Measurements from ENCODE around the gene DYNC1H1.

DYNC1H1 gene

GRCh38 chr14:102037686-102038085, 73.3 kb downstream of the DYNC1H1 start:
- no peak for TF ChIP-seq CTCF (IDR thresholded peaks at IDR 0.05; ENCODE audit: unreplicated experiment in 3 of 3)
- Mint-ChIP-seq H3K4me1 (no peaks in the 10 kb centered on the region), H3K27ac (no peak overlapping the region), H3K9me3 (no peaks in the 10 kb centered on the region), H3K27me3 (ENCODE audit: low read depth) (no peaks in the 10 kb centered on the region), H3K4me3 (no peak overlapping the region), H3K36me3 (ENCODE audit: low read depth) (peaks cover 91% of the 10 kb centered on the region)

DNA sequence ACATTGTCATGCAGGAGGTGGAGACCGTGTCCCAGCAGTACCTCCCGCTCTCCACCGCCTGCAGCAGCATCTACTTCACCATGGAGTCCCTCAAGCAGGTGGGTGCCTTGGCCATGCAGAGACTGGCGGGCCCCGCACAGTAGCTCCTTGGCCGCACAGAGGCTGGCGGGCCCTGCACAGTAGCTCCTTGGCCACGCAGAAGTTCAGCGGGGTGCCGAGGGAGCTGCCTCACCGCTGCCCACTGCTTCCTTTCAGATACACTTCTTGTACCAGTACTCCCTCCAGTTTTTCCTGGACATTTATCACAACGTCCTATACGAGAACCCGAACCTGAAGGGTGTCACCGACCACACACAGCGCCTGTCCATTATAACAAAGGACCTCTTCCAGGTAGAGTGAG, 74.8 kb downstream of the DYNC1H1 start:
- Mint-ChIP-seq H3K27ac (no peak overlapping the region), H3K27me3 (ENCODE audit: low read depth) (no peaks in the 10 kb centered on the region), H3K4me1 (no peaks in the 10 kb centered on the region), H3K4me3 (no peak overlapping the region), H3K9me3 (no peaks in the 10 kb centered on the region), H3K36me3 (ENCODE audit: low read depth) (peaks cover 89% of the 10 kb centered on the region)
- no peak for TF ChIP-seq CTCF (IDR thresholded peaks at IDR 0.05; ENCODE audit: unreplicated experiment in 3 of 3)

- no peak overlapping the region for H3K27ac Mint-ChIP-seq
- H3K4me1 Mint-ChIP-seq: no peaks in the 10 kb centered on the region
- no peaks in the 10 kb centered on the region for H3K27me3 Mint-ChIP-seq (ENCODE audit: low read depth)
- no peak overlapping the region for H3K4me3 Mint-ChIP-seq
- peaks cover 88% of the 10 kb centered on the region for H3K36me3 Mint-ChIP-seq (ENCODE audit: low read depth)
- no peaks in the 10 kb centered on the region for H3K9me3 Mint-ChIP-seq
- TF ChIP-seq CTCF (IDR thresholded peaks at IDR 0.05; ENCODE audit: unreplicated experiment in 3 of 3): no peak
These were observed 75.8 kb downstream of the DYNC1H1 start for GRCh38 chr14:102040153-102040552.

GRCh38 chr14:102042699-102043098, 78.3 kb downstream of the DYNC1H1 start:
- no peak for TF ChIP-seq CTCF (IDR thresholded peaks at IDR 0.05; ENCODE audit: unreplicated experiment in 3 of 3)
- no peak overlapping the region for H3K27ac Mint-ChIP-seq
- H3K9me3 Mint-ChIP-seq: no peaks in the 10 kb centered on the region
- no peak overlapping the region for H3K4me3 Mint-ChIP-seq
- H3K27me3 Mint-ChIP-seq (ENCODE audit: low read depth): no peaks in the 10 kb centered on the region
- no peaks in the 10 kb centered on the region for H3K4me1 Mint-ChIP-seq
- peaks cover 81% of the 10 kb centered on the region for H3K36me3 Mint-ChIP-seq (ENCODE audit: low read depth)

- H3K27me3 Mint-ChIP-seq (ENCODE audit: low read depth): no peaks in the 10 kb centered on the region
- H3K36me3 Mint-ChIP-seq (ENCODE audit: low read depth): peaks cover 84% of the 10 kb centered on the region
- TF ChIP-seq CTCF (IDR thresholded peaks at IDR 0.05; ENCODE audit: unreplicated experiment in 3 of 3): no peak
- H3K27ac Mint-ChIP-seq: no peak overlapping the region
- H3K4me3 Mint-ChIP-seq: no peak overlapping the region
- no peaks in the 10 kb centered on the region for H3K4me1 Mint-ChIP-seq
- no peaks in the 10 kb centered on the region for H3K9me3 Mint-ChIP-seq
These were observed 79.1 kb downstream of the DYNC1H1 start for GRCh38 chr14:102043251-102044025.

DNA sequence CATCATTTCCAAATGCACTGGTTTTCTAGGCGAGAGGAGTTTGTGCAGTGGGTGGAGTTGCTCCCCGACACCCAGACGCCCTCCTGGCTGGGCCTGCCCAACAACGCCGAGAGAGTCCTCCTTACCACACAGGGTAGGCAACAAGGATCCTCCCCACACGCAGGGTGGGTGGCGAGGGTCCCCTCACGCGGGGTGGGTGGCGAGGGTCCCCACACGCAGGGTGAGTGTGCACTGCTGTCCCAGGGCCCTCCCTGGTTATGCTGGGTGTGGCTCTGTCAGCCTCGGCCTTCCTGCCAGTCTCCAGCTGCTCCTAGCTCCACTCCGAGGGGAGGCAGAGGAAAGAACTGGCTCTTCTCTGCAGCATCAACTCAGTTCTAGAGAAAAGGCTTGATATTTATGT, 80.2 kb downstream of the DYNC1H1 start:
- no peak for TF ChIP-seq CTCF (IDR thresholded peaks at IDR 0.05; ENCODE audit: unreplicated experiment in 3 of 3)
- no peaks in the 10 kb centered on the region for H3K4me1 Mint-ChIP-seq
- H3K4me3 Mint-ChIP-seq: no peak overlapping the region
- H3K27ac Mint-ChIP-seq: no peak overlapping the region
- no peaks in the 10 kb centered on the region for H3K27me3 Mint-ChIP-seq (ENCODE audit: low read depth)
- peaks cover 81% of the 10 kb centered on the region for H3K36me3 Mint-ChIP-seq (ENCODE audit: low read depth)
- H3K9me3 Mint-ChIP-seq: no peaks in the 10 kb centered on the region

All from nephron (organoid).